Astrocyte (in vitro differentiated cells and primary cell): ENCODE results near the gene RNF123. TPM values are rescaled to one million over a fixed set of nuclear protein-coding genes. Genes with fewer than 3 reads are reported as not detected.

Experiments
- DNase-seq: peaks from one replicate; pipeline ENCODE4 v3.0.0-alpha.2; 2010; ENCODE audit warnings: low read depth
- FAIRE-seq: peaks from 2 replicates; lab custom pipeline; 2011; peaks lifted over from hg19 to GRCh38; lab: Jason Lieb, UNC
- H2AFZ ChIP-seq: 2 replicates; pipeline ENCODE4 v1.6.0; 2012; ENCODE audit warnings: low read depth, low read length, inconsistent platforms
- H3K27ac ChIP-seq: 2 replicates; pipeline ENCODE4 v1.5.1; 2011; ENCODE audit warnings: low read depth, low read length, inconsistent platforms
- H3K27me3 ChIP-seq: 2 replicates; pipeline ENCODE4 v1.6.0; 2011; ENCODE audit warnings: low read length, inconsistent platforms; ENCODE audit not compliant: insufficient read depth
- H3K36me3 ChIP-seq: 2 replicates; pipeline ENCODE4 v1.5.1; 2011; ENCODE audit warnings: low read length, inconsistent platforms; ENCODE audit not compliant: insufficient read depth
- H3K4me1 ChIP-seq: 2 replicates; pipeline ENCODE4 v1.5.1; 2011; ENCODE audit warnings: low read length, inconsistent platforms; ENCODE audit not compliant: insufficient read depth
- H3K4me2 ChIP-seq: 2 replicates; pipeline ENCODE4 v1.6.0; 2012; ENCODE audit warnings: low read length, inconsistent platforms
- H3K4me3 ChIP-seq: 2 replicates; pipeline ENCODE4 v1.5.1; 2011; ENCODE audit warnings: low read depth, mild to moderate bottlenecking, low read length, inconsistent platforms; ENCODE audit not compliant: insufficient read depth
- H3K79me2 ChIP-seq: 2 replicates; pipeline ENCODE4 v1.6.0; 2012; ENCODE audit warnings: mild to moderate bottlenecking, low read length, inconsistent platforms; ENCODE audit not compliant: insufficient read depth
- H3K9ac ChIP-seq: 2 replicates; pipeline ENCODE4 v1.6.0; 2012; ENCODE audit warnings: mild to moderate bottlenecking, low read length, inconsistent platforms
- H3K9me3 ChIP-seq: 2 replicates; pipeline ENCODE4 v1.5.1; 2012; ENCODE audit warnings: low read depth, mild to moderate bottlenecking, low read length, inconsistent platforms; ENCODE audit not compliant: insufficient read depth
- H4K20me1 ChIP-seq: 2 replicates; pipeline ENCODE4 v1.6.0; 2012; ENCODE audit warnings: low read length, inconsistent platforms; ENCODE audit not compliant: insufficient read depth
- H3K27ac Mint-ChIP-seq: one replicate; pipeline ENCODE4 v1.8.0; 2021; ENCODE audit warnings: mild to moderate bottlenecking, mixed read lengths; ENCODE audit not compliant: unreplicated experiment
- H3K27me3 Mint-ChIP-seq: one replicate; pipeline ENCODE4 v1.8.0; 2021; ENCODE audit warnings: low read depth, mixed read lengths; ENCODE audit not compliant: unreplicated experiment
- H3K36me3 Mint-ChIP-seq: one replicate; pipeline ENCODE4 v1.8.0; 2021; ENCODE audit warnings: low read depth, mixed read lengths; ENCODE audit not compliant: unreplicated experiment
- H3K4me1 Mint-ChIP-seq: one replicate; pipeline ENCODE4 v1.8.0; 2021; ENCODE audit warnings: low read depth, mixed read lengths; ENCODE audit not compliant: unreplicated experiment
- H3K4me3 Mint-ChIP-seq: one replicate; pipeline ENCODE4 v1.8.0; 2021; ENCODE audit warnings: mild to moderate bottlenecking, moderate library complexity, mixed read lengths; ENCODE audit not compliant: unreplicated experiment
- H3K9me3 Mint-ChIP-seq: one replicate; pipeline ENCODE4 v1.8.0; 2021; ENCODE audit warnings: mild to moderate bottlenecking, mixed read lengths; ENCODE audit not compliant: unreplicated experiment
- EZH2 ChIP-seq: IDR thresholded peaks from 2 replicates; pipeline ENCODE4 v1.6.1; 2012; ENCODE audit warnings: mild to moderate bottlenecking, low read length, inconsistent platforms; ENCODE audit not compliant: insufficient read depth
- total RNA-seq: library from RNA; stranded (reverse); gene quantifications from 2 replicates; pipeline ENCODE4 v1.2.1, GENCODE V29; 2021
- TF ChIP-seq, protein P1 (sequence below): IDR thresholded peaks from 2 replicates; pipeline ENCODE4 v1.5.1; 2011; ENCODE audit warnings: low read depth, mild to moderate bottlenecking, inconsistent platforms, low read length, moderate library complexity; ENCODE audit not compliant: insufficient read depth

The RNF123 gene
- total RNA-seq, 1 donor from 2014 or later = 40.9 TPM

DNA sequence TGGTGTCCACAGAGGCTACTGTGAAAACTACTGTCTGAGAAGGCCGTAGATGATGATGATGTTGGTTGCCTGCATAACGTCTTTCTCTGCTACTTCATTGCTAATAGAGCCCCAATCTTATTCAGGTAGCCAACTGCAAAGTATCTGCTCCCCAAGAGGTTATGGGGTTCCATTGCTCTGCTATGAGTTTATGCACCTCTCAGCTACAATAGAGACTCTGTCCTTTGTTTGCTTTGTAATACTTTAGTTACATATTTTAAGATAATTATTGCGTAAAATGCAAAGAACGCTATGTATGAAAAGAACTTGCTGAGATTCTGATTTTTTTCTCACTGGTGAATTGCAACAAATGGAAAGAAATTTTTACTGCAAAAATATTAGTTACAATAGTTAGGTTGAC lies 62.1 kb downstream of the RNF123 start:
- Mint-ChIP-seq H3K4me1 (peaks cover 31% of the 10 kb centered on the region), H3K27ac (no peak overlapping the region)
- no peak for FAIRE-seq

GRCh38 chr3:49754536-49754935 lies 65.2 kb downstream of the RNF123 start:
- no peak for DNase-seq
- peaks cover 83% of the 10 kb centered on the region for H3K79me2 ChIP-seq
- H3K9ac ChIP-seq = no peak overlapping the region
- H3K36me3 ChIP-seq = no peaks in the 10 kb centered on the region
- H3K27me3 ChIP-seq = no peaks in the 10 kb centered on the region
- H3K9me3 Mint-ChIP-seq = no peaks in the 10 kb centered on the region
- H3K36me3 Mint-ChIP-seq = peaks cover 4% of the 10 kb centered on the region
- no peak overlapping the region for H3K4me3 Mint-ChIP-seq
- H3K27ac ChIP-seq = no peak overlapping the region
- peaks cover 12% of the 10 kb centered on the region for H3K4me1 Mint-ChIP-seq
- H3K27ac Mint-ChIP-seq = no peak overlapping the region
- H3K27me3 Mint-ChIP-seq = no peaks in the 10 kb centered on the region
- no peak for FAIRE-seq
- TF ChIP-seq EZH2 = no peak
- TF ChIP-seq, protein P1, sequence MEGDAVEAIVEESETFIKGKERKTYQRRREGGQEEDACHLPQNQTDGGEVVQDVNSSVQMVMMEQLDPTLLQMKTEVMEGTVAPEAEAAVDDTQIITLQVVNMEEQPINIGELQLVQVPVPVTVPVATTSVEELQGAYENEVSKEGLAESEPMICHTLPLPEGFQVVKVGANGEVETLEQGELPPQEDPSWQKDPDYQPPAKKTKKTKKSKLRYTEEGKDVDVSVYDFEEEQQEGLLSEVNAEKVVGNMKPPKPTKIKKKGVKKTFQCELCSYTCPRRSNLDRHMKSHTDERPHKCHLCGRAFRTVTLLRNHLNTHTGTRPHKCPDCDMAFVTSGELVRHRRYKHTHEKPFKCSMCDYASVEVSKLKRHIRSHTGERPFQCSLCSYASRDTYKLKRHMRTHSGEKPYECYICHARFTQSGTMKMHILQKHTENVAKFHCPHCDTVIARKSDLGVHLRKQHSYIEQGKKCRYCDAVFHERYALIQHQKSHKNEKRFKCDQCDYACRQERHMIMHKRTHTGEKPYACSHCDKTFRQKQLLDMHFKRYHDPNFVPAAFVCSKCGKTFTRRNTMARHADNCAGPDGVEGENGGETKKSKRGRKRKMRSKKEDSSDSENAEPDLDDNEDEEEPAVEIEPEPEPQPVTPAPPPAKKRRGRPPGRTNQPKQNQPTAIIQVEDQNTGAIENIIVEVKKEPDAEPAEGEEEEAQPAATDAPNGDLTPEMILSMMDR = no peak
- no peaks in the 10 kb centered on the region for H3K9me3 ChIP-seq
- H3K4me1 ChIP-seq = no peaks in the 10 kb centered on the region
- H3K4me2 ChIP-seq = no peak overlapping the region
- peaks cover 55% of the 10 kb centered on the region for H4K20me1 ChIP-seq
- H2AFZ ChIP-seq = no peak overlapping the region
- H3K4me3 ChIP-seq = no peak overlapping the region

More for the DNA sequence above, 62.1 kb downstream of the RNF123 start:
- H3K79me2 ChIP-seq = peaks cover 79% of the 10 kb centered on the region
- TF ChIP-seq, protein P1 = no peak
- TF ChIP-seq EZH2 = no peak
- no peak overlapping the region for H3K4me3 ChIP-seq
- Mint-ChIP-seq H3K4me3 (no peak overlapping the region), H3K9me3 (no peaks in the 10 kb centered on the region), H3K27me3 (no peaks in the 10 kb centered on the region), H3K36me3 (peaks cover 4% of the 10 kb centered on the region)
- peaks cover 42% of the 10 kb centered on the region for H4K20me1 ChIP-seq
- H2AFZ ChIP-seq = no peak overlapping the region
- no peaks in the 10 kb centered on the region for H3K9me3 ChIP-seq
- H3K36me3 ChIP-seq = no peaks in the 10 kb centered on the region
- H3K27me3 ChIP-seq = no peaks in the 10 kb centered on the region
- H3K4me1 ChIP-seq = peaks cover 17% of the 10 kb centered on the region
- no peak overlapping the region for H3K27ac ChIP-seq
- no peak for DNase-seq
- no peak overlapping the region for H3K4me2 ChIP-seq
- no peak overlapping the region for H3K9ac ChIP-seq

- Mint-ChIP-seq H3K36me3 (no peaks in the 10 kb centered on the region), H3K27me3 (no peaks in the 10 kb centered on the region), H3K9me3 (no peaks in the 10 kb centered on the region), H3K4me1 (peaks cover 7% of the 10 kb centered on the region), H3K4me3 (no peak overlapping the region), H3K27ac (no peak overlapping the region)
- Histone ChIP-seq H3K9ac (no peak overlapping the region), H4K20me1 (peaks cover 68% of the 10 kb centered on the region), H3K79me2 (peaks cover 83% of the 10 kb centered on the region), H3K9me3 (no peaks in the 10 kb centered on the region), H3K4me2 (no peak overlapping the region), H3K4me1 (no peaks in the 10 kb centered on the region), H3K4me3 (no peak overlapping the region), H2AFZ (no peak overlapping the region), H3K27me3 (no peaks in the 10 kb centered on the region), H3K36me3 (no peaks in the 10 kb centered on the region), H3K27ac (no peak overlapping the region)
- FAIRE-seq = no peak
- TF ChIP-seq EZH2 = no peak
- TF ChIP-seq, protein P1 = no peak
- DNase-seq = no peak
Measured at GRCh38 chr3:49756036-49756435, 66.7 kb downstream of the RNF123 start.
